ENCODE results near the gene GLRX. TPM values are rescaled to one million over a fixed set of nuclear protein-coding genes. Genes with fewer than 3 reads are reported as not detected.

Gene GLRX
- total RNA-seq, 2 donors from 2014 or later = 8.6 to 17.6 TPM

DNA sequence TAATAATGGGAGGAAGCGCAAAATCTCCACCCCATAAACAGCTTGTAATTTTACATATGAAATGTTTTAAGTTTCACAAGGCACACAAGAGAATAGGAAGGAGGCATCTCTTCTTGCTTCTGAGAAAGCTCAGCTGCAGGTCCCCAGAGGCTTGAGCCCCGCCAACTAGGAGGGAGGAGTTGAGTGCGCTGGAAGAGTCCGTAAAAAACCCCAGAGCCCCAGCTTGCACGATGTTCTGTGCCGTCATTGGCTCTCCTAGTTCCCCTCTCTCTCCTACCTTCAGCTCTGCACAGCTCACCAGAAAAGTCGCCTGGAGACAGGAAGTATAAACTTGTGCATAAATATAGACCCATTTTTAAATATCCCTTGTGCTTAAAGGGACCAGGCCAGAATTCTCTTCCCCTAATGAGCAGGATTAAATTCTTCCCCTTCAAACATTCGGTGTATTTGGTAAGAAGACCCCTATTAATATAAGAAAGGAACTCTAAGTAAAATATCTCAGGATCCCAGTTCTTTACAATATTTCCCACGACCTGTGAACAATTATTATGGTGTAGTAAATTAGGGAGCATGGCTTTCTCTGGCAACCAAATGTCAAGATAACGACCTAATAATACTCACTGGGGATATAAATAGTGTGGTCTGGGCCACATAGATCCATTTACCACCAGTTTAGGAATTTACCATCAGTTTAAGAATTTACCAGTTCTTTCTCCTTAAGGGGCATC lies 13.7 kb downstream of the GLRX start:
- Histone ChIP-seq H3K4me1 (peaks cover 29% of the 10 kb centered on the region), H3K9me3 (no peaks in the 10 kb centered on the region), H3K36me3 (replicated peaks in 1 of 2; ENCODE audit: insufficient read depth in 1 of 2, low read depth in 2 of 2) (no peaks in the 10 kb centered on the region), H3K27ac (peak overlapping the region in 3 of 4 donors; percentile 23 to 30 (median 24)), H3K4me3 (no peak overlapping the region), H3K27me3 (no peaks in the 10 kb centered on the region)
- ATAC-seq = peak; percentile 57
- intact Hi-C loops (cut with DNase I) = no loop called here
- TF ChIP-seq, protein P1, sequence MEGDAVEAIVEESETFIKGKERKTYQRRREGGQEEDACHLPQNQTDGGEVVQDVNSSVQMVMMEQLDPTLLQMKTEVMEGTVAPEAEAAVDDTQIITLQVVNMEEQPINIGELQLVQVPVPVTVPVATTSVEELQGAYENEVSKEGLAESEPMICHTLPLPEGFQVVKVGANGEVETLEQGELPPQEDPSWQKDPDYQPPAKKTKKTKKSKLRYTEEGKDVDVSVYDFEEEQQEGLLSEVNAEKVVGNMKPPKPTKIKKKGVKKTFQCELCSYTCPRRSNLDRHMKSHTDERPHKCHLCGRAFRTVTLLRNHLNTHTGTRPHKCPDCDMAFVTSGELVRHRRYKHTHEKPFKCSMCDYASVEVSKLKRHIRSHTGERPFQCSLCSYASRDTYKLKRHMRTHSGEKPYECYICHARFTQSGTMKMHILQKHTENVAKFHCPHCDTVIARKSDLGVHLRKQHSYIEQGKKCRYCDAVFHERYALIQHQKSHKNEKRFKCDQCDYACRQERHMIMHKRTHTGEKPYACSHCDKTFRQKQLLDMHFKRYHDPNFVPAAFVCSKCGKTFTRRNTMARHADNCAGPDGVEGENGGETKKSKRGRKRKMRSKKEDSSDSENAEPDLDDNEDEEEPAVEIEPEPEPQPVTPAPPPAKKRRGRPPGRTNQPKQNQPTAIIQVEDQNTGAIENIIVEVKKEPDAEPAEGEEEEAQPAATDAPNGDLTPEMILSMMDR (IDR thresholded peaks at IDR 0.05) = no peak
- TF ChIP-seq POLR2A (IDR thresholded peaks at IDR 0.05) = no peak
- WGBS, 2 donors = 53 to 64% methylated on average over 10 of the region's 10 CpGs
- DNase-seq = peak in 3 of 4 donors; percentile 40 to 74 (median 53)

DNA sequence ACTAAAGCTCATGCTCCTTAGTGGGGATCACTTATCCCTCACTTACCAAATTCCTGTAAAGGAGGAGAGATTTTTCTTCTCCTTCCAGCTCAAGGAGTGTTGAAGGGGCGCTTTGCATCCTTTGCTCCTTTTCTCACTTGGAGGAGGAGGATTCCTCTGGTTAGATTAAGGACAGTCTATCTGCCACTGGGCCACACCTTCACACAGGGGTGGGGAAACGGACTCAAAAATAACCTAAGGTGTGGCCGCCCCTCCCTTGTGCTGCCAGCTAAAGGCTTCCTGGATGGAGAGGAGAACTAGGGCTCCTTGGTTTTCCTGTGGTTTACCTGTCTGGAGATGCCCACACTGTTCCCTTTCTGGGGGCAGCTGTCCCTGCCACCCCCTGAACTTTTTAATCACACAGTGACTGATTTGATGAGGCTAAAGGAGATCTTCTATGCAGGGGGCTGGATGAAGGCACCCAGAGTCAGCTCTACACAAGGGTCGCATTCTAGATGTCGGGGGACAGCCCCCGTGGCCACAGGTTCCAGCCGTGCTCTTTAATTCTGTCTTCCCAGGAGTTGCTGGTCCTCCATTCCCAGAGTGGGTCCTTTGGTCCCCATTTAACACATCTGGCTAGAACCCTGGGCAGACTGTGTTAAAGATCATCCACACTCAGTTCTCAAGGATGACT lies 14.4 kb downstream of the GLRX start:
- Histone ChIP-seq H3K4me3 (no peak overlapping the region), H3K9me3 (no peaks in the 10 kb centered on the region), H3K36me3 (replicated peaks in 1 of 2; ENCODE audit: insufficient read depth in 1 of 2, low read depth in 2 of 2) (no peaks in the 10 kb centered on the region), H3K27me3 (no peaks in the 10 kb centered on the region), H3K27ac (peak overlapping the region in 2 of 4 donors; percentile 14 to 24), H3K4me1 (peaks cover 36% of the 10 kb centered on the region)
- no peak for DNase-seq
- no peak for ATAC-seq
- 87 to 94% methylated on average over 6 to 7 of the region's 7 CpGs for WGBS, 2 donors
- intact Hi-C loops (cut with DNase I) = no loop called here
- TF ChIP-seq, protein P1 (IDR thresholded peaks at IDR 0.05) = no peak
- TF ChIP-seq POLR2A (IDR thresholded peaks at IDR 0.05) = no peak

DNA sequence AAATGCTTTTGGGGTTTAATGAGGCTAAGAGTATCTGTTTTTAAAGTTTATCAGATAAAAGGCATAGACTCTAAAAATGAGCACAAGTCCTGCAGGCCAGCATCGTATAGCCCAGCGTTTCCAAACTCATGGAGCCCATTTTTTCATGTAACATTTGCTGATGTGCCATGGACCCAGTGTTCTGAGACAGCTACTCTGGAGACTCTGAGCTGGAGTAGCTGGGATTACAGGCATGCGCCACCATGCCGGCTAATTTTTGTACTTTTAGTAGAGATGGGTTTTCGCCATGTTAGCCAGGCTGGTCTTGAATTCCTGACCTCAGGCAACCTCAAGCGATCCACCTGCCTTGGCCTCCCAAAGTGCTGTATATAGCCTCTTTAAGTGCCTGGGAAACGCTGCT lies 15.8 kb downstream of the GLRX start:
- ATAC-seq (no peak), DNase-seq (no peak)
- Histone ChIP-seq H3K9me3 (no peaks in the 10 kb centered on the region), H3K4me1 (peaks cover 46% of the 10 kb centered on the region), H3K4me3 (no peak overlapping the region), H3K27me3 (no peaks in the 10 kb centered on the region), H3K36me3 (replicated peaks in 1 of 2; ENCODE audit: insufficient read depth in 1 of 2, low read depth in 2 of 2) (no peaks in the 10 kb centered on the region), H3K27ac (no peak overlapping the region)
- intact Hi-C loops (cut with DNase I) = no loop called here
- TF ChIP-seq POLR2A (IDR thresholded peaks at IDR 0.05) = no peak
- TF ChIP-seq, protein P1 (IDR thresholded peaks at IDR 0.05) = no peak
- WGBS, 2 donors = 93 to 99% methylated on average over 7 of the region's 7 CpGs

DNA sequence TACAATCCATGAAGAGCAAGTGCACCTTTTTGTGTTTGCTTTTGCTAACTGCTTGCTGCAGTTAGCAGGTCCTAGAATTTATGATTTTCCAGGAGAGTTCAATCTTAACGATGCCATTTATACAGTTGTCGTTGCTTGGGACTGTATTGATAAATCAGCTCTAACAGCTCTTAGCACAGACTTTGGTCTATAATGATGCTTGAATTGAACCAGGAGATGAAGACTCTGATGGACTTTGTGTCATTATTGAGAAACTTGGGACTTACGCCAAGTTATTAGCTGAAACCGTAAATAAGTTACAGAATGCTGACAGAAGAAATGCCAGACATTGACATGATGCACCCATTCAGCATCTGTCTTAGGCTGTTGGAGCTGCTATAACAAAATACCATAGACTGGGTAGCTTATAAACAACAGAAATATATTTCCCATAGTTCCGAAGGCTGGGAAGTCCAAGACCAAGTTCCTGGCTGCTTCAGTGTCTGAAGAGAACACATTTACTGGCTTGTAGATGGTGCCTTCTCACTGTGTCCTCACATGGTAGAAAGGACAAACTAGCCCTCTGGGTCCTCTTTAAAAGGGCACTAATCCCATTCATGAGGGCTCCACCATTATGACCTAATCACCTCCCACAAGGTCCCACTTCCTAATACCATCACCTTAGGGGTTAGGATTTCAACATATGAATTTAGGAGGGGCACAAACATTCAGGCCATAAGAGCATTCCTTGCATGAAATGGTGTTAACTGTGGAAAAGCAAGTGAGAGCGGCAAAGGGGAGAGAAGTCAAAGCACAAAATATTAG lies 17.6 kb downstream of the GLRX start:
- DNase-seq = no peak
- TF ChIP-seq POLR2A (IDR thresholded peaks at IDR 0.05) = no peak
- TF ChIP-seq, protein P1 (IDR thresholded peaks at IDR 0.05) = no peak
- no peaks in the 10 kb centered on the region for H3K9me3 ChIP-seq
- no peaks in the 10 kb centered on the region for H3K27me3 ChIP-seq
- intact Hi-C loops (cut with DNase I) = no loop called here
- no peak for ATAC-seq
- 79% methylated on average over 6 of the region's 6 CpGs for WGBS, 2 donors
- H3K4me1 ChIP-seq = peaks cover 45% of the 10 kb centered on the region
- no peak overlapping the region for H3K27ac ChIP-seq
- H3K4me3 ChIP-seq = no peak overlapping the region
- H3K36me3 ChIP-seq (replicated peaks in 1 of 2; ENCODE audit: insufficient read depth in 1 of 2, low read depth in 2 of 2) = no peaks in the 10 kb centered on the region
